HG03135 (cell line): ENCODE results near the gene MOB3B.

Experiments used
- ATAC-seq: cut with Tn5 transposase; IDR thresholded peaks from one replicate; pipeline ENCODE4 v1.9.1; 2021; ENCODE audit warnings: mild to moderate bottlenecking, moderate library complexity; ENCODE audit not compliant: unreplicated experiment

MOB3B gene

DNA sequence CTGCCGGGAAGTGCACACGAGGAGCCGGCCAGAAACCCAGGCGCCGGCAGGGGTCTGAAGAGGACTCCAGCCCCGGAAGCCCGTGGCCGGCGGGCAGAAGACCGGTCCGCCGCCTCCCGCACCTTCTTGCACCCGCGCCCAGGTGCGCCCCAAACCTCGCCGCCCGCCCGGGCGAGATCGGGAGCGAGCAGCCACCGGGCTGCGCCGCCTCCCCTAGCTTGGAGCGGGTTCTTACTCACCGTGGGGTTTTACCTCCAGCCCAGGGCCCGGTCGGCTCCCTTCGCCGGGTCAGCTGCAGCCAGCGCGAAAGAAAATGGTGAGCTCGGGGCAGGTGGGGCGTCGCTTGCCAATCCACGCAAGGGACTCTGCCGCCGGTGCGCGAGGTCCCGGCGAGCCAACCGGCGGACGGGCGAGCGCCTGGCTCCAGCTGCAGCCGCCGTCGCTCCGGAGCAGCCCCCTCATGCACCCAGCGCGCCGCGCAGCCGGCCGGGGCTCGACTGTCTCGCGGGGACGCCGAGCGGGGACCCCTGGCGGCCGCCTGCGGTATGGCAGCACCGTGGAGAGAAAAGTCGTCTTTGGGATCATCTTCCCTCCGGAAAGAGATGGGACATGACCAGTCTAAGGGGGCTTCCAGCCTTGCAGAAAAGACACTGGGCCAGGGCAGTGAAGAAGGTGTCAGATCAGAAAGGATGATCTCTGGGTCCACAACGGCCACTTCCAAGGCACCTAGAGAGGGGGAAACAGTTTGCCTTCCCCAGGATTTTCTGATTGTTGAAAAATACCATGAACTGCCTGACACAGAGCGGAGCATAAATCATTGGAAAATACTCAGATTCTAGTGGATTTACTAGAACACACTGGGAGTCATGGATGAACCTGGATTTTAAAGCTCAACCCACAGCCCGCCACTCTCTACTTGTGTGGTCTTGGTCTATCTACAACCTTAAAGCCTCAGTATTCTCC lies at the start of gene MOB3B:
MOB3B (minus strand) TSS at position 499 of the 963 bp plus-strand sequence. CDS start 74,264 bp downstream, outside the sequence.
- peak; percentile 86 for ATAC-seq

DNA sequence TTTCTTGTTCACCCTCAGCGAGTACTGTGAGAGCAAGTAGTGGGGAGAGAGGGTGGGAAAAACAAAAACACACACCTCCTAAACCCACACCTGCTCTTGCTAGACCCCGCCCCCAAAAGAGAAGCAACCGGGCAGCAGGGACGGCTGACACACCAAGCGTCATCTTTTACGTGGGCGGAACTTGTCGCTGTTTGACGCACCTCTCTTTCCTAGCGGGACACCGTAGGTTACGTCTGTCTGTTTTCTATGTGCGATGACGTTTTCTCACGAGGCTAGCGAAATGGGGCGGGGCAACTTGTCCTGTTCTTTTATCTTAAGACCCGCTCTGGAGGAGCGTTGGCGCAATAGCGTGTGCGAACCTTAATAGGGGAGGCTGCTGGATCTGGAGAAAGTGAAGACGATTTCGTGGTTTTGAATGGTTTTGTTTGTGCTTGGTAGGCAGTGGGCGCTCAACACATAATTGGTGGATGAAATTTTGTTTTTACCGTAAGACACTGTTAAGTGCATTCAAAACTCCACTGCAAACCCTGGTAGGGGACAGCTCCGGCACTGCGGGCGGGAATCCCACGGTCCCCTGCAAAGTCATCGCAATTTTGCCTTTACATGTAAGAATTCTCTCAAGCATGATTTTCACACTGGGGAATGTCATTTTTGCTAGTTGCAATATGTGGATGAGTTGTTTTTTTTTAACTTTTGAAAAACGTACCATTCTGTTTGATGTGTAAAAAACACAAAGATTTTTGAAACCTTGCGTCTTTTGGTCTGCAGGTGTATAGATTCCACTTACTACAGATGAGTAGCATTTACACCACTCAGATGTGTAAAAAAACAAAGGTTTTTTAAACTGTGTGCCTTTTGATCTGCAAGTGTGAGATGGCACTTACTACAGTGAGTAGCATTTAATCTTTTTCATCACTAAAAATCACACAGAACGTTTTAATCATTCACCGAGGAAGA lies 44.3 kb upstream of the MOB3B start:
- ATAC-seq: peak; percentile 89

DNA sequence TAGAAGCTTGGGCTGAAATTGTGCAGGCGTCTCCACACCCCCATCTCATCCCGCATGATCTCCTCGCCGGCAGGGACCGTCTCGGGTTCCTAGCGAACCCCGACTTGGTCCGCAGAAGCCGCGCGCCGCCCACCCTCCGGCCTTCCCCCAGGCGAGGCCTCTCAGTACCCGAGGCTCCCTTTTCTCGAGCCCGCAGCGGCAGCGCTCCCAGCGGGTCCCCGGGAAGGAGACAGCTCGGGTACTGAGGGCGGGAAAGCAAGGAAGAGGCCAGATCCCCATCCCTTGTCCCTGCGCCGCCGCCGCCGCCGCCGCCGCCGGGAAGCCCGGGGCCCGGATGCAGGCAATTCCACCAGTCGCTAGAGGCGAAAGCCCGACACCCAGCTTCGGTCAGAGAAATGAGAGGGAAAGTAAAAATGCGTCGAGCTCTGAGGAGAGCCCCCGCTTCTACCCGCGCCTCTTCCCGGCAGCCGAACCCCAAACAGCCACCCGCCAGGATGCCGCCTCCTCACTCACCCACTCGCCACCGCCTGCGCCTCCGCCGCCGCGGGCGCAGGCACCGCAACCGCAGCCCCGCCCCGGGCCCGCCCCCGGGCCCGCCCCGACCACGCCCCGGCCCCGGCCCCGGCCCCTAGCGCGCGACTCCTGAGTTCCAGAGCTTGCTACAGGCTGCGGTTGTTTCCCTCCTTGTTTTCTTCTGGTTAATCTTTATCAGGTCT lies 43.5 kb upstream of the MOB3B start, which contains the start of gene C9orf72:
C9orf72 (minus strand) TSS at position 564 of the 716 bp plus-strand sequence. CDS start 6,361 bp downstream, outside the sequence.
- ATAC-seq: peak; percentile 66

DNA sequence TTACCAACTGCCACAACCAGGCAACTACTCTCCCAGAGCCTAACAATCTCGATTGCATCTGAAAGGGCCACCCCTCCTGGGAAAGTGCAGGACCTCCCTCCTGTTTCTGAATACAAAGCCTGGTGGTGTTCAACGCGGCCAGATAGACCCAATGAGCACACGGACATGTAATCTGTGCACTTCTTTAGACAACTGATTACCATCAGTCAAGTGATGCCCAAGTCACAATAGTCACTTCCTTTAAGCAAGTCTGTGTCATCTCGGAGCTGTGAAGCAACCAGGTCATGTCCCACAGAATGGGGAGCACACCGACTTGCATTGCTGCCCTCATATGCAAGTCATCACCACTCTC lies 42.9 kb upstream of the MOB3B start:
- ATAC-seq: peak; percentile 37

DNA sequence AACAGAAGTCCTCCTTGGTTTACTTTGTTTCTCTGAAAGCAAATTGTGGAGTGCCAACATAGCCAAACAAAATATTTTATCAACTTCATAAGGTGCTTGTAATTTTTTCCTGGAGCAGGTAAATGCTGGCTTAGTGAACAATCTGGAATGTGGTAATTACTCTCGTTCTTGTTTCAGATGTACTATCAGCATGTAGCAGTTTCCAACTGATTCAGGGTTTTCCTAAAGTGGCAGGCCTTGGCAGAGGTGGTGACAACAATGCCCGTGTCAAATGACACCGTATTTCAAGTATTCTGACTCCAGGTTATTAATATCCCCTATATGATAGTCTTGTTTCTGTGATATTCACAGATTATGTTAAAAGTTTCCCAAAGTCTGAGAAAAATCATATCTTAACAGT lies 42.4 kb upstream of the MOB3B start:
- ATAC-seq: no peak

DNA sequence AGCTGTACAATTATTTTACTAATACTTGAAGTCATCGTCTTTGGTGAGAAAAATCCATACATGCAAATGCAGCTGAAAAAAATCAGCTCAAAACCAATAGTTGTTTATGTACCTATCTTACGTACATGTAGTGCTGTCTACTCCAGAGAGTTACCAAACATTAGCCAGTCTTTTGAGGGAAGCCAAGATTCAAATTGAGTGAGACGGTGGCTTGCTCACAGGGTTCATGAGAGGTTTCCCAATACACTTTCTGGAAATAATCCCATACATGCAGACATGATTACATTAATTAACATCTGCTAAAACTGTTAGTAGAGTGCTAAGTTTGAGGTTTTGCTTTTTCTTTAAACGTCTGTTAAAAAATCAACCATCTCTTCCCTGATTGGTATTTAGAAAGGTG lies 41.4 kb upstream of the MOB3B start:
- no peak for ATAC-seq

DNA sequence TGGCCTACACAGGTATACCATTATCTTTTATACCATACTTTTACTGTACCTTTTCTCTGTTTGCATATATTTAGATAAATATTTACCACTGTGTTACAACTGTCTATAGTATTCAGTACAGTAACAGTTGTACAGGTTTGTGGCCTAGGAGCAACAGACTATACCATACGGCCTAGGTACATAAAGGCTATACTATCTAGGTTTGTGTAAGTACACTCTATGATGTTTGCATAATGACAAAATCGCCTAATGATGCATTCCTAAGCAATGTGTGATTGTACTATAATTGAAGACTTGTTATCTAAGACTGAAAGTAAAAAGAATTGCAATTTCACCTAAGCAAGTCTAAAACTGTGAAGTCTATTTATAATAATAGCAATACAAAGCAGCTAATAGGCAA lies 39.8 kb upstream of the MOB3B start:
- no peak for ATAC-seq

DNA sequence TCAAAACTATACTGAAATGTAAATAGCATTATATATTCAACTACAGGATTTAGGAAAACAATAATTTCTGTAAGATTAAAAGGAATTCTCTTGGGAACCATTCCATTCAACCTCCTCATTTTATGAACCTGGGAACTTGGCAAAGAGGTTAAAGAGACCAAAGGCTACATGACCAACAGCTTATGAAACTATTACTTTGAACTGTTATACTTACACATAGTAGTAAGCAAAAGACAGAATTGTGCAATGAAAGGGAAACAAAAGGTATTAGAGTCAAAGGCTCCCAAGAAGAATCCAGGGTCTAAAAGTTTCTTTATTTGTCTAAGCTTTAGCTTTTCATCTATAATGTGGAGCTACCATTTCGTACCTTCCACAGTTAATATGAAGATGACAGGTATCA lies 36.5 kb upstream of the MOB3B start:
- ATAC-seq: no peak

DNA sequence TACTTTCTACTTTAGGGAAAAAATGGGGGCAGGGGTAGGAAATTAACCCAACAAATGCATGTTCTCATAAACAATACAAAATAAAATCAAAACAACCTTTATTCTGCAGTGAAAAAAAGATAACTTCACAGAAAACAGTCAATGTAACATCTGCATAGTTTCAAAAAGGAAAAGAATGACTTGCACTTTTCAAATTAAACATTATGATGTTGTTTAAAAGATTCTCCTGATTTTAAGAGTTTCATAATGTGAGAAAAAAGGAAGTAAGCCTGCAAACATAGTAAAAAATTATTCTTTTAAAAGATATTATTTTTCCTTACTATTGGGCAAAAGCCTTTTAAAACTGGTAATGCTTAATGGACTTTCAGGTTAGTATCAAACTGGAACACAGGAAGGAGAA lies 36.1 kb upstream of the MOB3B start:
- no peak for ATAC-seq

DNA sequence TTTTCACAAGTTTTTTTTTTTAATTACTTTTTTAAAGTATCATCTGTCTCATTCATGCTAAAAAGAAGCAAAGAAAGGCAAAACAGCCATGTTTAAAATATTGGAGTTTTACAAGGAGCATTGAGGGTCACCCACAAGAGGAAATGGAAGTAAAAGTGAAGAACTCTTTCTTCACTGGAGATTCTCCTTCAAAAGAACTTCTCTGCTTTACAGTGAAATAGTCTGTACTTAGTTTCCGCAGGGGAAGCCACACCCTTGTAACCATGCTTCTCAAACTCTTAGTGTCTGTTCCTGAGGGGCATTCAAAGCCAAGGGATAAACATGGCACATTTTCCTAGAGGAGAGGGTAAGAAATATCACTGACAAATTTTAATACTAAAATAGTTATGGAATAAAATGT lies 35.1 kb upstream of the MOB3B start:
- no peak for ATAC-seq

DNA sequence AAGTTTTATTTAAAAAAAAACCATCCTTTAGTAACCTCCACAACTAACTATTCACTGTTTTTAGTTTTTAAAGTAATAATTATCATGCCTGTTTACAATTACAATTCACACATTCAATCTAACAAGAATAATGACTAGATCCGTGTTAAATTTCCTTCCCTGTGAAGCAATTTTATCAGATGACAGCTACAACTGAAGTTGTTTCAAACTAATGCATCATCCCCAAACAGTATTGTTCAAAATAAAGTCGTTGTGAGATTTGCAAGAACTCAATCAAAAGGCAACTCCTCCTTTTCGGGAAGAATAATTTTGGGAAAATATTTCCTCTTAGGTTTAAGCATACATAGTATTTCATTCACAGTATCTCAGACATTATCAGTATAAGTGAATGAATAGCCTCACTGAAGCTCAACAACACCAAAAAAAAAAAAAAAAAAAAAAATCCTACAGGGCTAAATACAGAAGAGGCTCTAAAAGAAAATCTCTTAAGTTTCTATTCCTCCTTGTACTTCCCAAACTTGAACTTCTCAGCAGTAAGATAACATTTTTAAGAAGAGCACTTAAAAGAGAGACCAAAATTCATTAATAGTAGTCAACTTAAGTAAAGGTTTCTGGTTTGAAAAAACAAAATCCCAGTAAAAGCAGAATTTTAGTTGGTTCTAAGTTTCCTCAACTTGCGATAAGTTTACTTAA lies 34.3 kb upstream of the MOB3B start:
- ATAC-seq: no peak

DNA sequence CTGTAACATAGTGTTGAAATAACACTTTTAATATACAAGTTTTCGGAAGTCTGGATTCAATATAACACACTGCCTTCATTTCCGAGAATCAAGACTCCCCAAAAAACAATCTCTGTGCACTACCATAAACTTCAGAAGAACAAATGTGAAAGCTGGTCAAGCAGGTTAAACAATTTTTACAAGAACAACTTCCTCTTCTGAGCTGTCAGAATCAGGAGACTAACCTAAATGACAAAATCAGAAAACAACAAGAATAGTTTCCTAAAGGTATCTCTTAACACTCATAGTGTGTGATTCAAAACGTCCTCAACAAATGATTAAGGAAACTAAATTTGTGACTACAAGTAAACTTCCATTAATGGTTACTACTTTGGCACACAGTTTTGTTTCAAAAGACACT lies 32.1 kb upstream of the MOB3B start:
- ATAC-seq: no peak

DNA sequence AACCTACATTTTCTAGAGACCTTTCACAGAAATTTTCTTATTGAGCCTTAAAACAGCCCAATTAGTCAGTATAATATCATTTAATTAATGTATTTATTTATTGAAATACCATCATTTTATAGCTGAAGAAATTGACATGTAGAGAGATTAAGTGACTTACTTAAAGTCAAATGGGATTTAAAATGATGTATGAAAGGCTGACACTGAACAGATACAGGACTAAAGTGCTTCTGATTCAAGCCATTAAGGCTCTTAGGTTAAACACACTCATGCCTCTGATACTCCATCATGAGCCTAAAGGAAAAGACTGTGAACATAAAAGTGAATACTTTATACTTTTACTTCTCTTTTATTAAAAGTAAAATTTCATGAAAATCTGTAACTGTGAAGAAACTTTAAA lies 30.8 kb upstream of the MOB3B start:
- no peak for ATAC-seq

DNA sequence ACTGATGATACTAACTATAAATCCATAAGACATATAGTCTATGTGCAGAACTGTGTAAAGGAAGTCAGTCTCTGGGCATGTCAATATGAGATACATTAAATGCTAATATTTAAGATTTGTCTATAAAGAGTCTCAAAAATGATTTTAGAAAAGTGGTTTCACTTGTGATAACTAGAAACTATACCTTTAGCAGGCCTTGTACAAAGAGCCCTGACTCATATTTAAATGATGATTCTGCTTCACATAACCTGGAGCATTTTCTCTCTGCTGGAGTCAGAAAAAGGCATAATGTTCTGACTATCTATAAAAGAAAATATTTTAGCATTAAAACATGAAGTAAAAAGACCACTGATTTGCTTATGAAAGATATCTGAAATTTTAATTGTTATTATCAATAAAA lies 28.7 kb upstream of the MOB3B start:
- no peak for ATAC-seq

DNA sequence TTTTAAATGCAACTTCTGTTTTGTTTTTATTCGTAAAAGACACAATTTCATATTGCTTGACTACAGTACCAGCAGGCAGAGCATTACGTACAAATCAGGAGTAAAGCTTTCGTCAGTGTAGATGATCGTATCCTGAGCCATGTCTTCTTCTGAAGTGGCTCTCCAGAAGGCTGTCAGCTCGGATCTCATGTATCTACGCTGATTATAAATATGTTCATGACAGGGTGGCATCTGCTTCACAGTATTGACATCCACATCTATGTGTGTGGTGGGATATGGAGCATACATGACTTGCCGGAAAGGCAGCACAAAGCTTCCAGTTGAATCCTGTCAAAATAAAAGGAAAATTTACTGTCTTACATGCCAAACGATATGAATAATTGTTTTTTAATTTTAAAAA lies 26.9 kb upstream of the MOB3B start:
- ATAC-seq: no peak

DNA sequence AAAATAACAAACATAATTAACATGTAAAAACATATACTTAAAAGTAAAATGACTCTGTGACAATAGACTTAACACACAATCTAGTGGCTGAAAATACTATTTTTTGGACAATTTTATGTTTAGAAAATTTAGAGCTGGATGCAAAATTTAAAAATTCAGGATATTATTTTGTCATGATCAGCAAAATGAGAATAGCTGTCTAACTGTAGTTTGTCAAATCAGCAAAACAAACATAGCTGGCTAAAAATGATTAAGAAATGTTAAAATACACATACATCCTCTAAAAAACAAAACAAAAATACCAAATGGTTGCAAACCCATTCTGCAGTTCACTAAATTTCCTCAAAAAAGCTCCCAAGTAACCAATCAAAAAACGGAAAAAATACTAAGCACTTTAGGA lies 25.1 kb upstream of the MOB3B start:
- no peak for ATAC-seq

DNA sequence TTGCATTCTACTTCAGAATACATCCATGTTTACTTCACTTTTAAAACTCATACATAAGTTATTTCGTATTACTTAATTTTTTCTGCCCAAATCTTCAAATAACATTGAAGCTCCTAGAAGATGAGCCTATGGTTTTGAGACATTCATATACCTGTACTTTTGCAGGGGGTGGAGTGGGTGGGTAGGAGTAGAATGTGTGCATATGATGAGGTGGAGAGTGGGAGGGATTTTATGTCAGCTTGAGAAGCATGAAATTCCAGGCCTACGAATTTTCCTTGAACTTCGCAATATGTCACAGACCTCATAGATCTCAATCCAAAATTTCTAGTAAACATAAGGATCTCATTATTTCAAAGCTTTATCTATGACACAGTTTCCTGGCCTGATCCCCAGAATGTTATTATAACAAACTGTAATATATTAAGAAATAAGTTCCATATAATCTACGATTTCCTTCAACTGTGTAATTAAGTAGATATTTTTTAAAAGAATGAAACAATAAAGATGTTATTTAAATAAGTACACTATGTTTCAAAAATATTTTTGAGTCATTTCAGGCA lies 19.7 kb upstream of the MOB3B start:
- ATAC-seq: no peak

DNA sequence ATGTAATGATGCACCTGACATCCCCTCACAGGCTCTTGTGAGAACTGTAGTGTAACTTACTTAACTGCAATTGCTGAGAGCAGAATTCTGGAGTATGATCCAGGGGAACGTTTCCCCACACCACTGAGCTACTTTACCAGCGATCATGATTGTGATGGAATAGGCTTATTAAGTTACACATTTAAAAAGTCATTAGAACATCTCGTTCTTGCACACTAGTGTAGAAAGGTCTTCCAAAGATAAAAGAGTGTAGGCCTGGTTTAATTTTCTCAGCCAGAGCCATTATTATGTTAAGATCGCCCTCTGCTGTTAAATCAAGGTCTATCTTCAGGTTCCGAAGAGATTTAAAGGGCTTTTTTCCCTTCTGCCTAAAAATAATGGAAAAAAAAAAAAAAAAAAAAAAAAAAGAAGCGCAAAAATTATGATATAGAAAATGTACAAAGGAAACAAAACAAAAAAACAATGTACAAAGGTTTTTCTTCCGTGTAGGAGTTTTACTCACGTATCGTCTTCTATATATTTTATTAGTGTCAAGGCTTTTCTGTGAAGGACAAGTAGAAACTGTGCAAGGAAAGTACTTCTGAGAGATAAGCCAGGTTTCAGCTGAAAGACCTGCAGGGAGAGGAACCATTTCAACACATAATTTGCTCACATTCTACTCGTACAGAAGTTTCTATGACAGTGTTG lies 18.6 kb upstream of the MOB3B start:
- no peak for ATAC-seq

DNA sequence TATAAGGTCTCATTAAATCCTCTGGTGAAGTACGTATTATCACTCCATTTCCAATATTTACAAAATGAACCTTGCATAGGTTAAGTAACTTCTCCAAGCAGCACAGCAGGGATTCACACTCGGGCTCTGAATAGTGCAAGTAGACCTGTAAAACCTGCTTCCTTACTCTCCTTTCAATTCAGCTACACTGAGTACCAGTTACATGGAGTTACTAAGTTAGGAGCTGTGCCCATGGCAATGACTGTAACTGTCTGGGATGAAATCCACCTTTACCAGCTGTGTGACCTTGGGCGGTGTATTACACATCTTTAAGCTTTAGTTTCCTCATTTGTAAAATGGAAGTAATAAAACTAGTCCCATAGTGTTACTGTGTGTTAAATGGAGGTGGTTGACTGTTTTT lies 15.9 kb upstream of the MOB3B start:
- no peak for ATAC-seq
